Left lobe of liver (tissue), 2 donors: Measurements from ENCODE around the gene CRYAA. TPM values are rescaled to one million over a fixed set of nuclear protein-coding genes. Genes with fewer than 3 reads are reported as not detected.

Experiments used
- ATAC-seq: fragments of 200-7000 bp; cut with Tn5 transposase; one replicate; pipeline ENCODE4 v1.9.1; 2020; ENCODE audit warnings: mild to moderate bottlenecking, moderate library complexity
- DNase-seq: peaks from one replicate; pipeline ENCODE4 v3.0.0-alpha.2; 2020; ENCODE audit warnings: low spot score
- total RNA-seq: library from RNA; stranded (reverse); gene quantifications from one replicate; pipeline ENCODE4 v1.2.1, GENCODE V29; 2021
- donor health status: DM: no; HTN: no; CAD: no; lungs with moderate emphysema.
- donor health status: DM: no; HTN: yes; CAD: no.

The CRYAA gene
- total RNA-seq, 1 donor from 2014 or later, result not detected

DNA sequence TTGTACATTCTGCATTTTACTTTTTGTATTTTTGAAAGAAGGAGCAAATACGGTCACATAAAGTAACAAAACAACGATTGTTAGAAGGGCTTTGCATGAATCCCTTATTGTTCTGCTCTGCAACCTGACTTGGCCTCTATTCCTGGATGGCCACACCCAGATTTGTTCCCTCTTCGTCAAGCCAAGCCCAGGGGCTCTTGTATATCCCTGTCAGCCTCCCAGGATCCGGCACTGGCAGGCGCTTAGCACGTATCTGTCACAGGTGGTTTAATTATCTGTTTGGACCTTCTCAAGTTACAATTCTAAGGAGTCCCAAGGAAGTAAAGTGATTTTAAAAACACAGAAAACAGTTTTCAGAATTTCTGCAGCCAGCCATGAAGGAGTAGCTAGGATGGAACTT lies 28.0 kb downstream of the CRYAA start:
- no peak for ATAC-seq

DNA sequence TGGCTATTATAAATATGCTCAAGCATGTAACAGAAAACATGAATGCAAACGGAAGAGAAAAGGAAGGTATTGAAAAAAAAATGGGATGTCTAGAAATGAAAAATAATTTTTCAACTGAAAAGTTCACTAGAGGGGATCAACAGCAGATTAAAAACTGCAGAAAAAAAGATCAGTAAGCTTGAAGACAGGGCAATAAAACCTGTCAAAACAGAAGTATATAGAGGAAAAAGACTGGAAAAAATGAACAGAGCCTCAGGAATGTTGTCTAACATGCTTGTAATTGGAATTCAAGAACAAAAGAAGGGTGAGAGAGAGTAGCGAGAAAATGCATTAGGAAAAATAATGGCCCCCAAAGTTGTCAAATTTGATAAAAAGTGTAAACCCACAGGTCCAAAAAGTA lies 29.6 kb downstream of the CRYAA start:
- DNase-seq, result no peak
- ATAC-seq, result no peak

More for the DNA sequence above, 28.0 kb downstream of the CRYAA start:
- DNase-seq, result peak; percentile 21

DNA sequence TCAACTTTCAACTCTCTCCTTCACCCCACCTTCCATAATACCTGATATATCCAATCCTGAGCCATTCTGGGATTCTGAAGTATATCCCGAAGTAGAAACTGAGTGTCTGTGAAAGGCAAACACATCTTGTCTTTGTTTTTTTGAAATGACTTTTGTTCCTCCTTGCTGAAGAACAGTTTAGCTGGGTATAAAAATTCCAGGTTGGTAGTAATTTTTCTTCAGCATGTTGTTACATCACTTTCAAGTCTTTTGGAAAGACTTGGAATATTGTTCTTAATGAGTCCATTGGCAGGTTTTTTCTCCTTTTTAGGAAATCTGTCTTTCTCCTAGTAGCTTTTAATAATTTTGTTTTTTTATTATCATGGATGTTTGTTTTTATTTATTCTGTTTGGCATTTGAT lies 32.7 kb downstream of the CRYAA start:
- DNase-seq (no peak), ATAC-seq (no peak)

DNA sequence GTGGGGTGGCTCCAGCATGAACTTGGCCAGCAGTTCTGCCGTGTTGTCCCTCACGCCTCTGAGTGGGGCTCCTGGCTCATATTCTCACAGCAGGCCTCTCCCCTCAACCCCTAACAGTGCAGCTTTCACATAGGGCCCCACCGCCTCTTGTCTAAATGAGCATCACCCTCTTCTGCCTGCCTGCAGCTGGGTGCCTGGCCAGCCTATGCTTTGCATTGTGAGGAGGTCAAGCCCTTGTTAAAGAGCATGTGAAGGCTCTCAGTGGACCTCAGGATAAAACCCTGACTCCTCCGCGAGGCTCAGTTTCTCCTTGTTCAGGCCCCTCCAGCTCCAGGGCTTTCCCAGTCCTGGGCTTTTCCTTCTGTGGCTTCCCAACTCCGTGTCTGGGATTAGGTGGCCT lies 34.8 kb downstream of the CRYAA start:
- ATAC-seq, result no peak
- peak; percentile 14 for DNase-seq

DNA sequence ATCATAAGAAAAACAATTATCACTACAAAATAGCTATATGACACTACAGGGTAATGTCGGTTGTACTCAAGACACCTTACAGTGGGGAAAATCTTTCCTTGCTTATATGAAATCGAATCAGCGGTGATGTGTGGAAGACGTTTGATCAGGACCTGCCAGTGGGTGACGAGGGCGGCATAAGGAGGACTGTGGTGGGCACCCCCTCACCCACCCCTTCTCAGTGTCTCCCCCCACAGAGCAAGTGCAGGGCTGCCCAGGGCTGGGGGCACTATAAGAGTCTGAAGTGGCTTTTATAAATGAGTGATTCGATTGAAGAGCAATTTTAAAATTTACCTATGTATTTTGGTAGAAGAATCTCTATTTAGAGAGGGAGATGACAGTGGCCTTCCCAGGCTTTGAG lies 35.8 kb downstream of the CRYAA start:
- ATAC-seq, result no peak
- peak; percentile 15 for DNase-seq

DNA sequence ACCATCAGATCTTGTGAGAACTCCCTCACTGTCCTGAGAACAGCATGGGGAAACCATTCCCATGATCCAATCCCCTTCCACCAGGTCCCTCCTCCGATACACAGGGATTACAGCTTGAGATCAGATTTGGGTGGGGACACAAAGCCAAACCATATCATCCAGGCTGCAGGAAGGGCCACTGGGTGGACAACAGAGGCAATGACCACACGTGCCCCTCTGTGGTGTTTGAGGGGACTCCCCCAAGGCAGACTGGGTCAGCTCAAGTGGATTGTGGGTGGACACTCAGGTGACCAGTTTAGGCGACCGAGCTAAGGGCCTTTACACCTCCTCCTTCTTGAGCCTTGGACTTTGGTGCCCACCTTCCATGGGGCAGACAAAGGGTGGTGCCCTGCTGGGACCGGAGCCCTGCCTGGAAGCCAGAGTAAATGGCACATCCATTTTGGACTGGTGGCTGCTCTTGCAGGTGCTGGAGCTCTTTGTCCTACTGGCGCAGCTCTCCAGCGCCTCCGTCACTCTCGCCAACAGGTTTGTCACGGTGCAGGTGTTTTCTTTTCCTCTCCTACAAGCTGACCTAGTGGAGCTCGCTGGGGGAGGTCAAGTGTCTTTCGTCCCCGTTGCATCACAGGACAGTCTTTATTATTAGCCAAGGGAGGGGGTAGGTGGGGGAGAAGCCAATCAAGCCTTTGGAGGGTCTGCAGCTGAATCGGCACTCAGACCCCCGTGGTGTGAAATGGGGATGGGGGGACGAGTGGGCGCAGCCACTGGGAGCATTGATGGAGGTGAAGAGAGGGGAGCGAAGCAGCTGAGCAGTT lies 37.6 kb downstream of the CRYAA start:
- no peak for ATAC-seq
- peak; percentile 31 for DNase-seq

DNA sequence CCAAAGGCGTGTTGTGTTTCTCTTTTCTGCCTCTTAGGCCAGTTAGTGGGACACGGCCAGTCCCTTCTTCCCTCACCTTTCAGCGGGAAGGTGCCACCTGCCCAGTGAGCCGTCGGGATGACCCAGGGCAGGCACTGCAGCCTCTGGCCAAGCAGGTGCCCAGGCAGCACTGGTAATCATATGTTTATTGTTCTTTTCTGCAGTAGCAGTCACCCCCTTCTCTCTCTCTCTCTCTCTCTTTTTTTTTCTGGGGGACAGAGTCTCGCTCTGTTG lies 38.2 kb downstream of the CRYAA start:
- peak; percentile 31 for DNase-seq

DNA sequence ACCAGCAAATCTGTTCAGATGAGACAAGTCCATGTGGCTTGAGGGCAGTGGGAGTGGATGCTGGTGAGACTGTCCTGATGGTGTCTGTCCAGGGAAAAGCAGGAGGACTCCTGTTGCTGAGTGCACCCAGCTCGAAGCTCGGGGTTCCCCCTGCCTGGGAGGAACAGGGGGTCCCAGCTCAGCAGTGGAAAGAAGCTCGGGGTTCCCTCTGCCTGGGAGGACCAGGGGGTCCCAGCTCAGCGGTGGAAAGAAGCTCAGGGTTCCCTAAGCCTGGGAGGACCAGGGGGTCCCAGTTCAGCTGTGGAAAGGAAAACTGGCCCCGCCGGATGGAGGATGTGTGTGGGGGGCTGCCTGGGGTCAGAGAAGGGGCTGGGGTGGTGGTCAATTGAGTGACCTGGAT lies 39.1 kb downstream of the CRYAA start:
- DNase-seq (peak; percentile 23), ATAC-seq (no peak)

More for the DNA sequence above, 38.2 kb downstream of the CRYAA start:
- no peak for ATAC-seq

DNA sequence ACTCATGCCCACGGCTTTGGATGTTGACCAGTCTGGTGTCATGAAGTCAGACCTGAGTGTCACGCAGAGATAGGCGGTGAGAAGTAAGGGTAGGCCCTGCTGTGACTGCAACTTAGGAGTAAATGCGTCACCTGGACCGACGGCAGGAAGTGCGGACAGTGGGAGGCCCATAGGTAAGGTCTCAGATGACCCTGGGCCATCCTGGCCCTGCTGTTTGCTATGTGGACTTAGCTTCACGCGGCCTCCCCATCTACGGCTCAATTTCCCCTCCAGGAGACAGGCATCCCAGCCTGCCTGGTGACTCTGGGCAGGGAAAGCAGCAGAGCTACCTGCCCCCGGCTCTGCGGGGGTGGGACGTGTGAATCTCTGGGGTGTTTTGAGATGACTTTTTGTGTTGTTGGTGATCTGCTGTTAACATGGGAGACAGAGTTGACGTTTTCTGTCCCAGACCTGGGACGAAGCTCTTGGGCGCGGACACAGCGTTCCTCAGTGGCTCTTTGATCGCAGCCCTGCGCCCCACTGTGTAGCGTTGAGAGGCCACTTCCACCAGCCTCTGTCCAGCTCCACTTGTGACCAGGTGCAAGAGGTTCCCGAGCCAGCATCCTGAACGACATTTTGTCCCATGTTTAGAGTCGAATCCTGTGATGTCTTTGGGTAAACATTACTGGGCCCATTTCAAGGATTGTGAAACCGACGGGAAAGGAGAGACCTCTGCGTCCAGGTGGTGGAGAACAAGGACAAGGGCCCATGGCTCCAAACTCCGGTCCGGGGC lies 39.9 kb downstream of the CRYAA start:
- ATAC-seq, result no peak
- DNase-seq, result peak; percentile 33

DNA sequence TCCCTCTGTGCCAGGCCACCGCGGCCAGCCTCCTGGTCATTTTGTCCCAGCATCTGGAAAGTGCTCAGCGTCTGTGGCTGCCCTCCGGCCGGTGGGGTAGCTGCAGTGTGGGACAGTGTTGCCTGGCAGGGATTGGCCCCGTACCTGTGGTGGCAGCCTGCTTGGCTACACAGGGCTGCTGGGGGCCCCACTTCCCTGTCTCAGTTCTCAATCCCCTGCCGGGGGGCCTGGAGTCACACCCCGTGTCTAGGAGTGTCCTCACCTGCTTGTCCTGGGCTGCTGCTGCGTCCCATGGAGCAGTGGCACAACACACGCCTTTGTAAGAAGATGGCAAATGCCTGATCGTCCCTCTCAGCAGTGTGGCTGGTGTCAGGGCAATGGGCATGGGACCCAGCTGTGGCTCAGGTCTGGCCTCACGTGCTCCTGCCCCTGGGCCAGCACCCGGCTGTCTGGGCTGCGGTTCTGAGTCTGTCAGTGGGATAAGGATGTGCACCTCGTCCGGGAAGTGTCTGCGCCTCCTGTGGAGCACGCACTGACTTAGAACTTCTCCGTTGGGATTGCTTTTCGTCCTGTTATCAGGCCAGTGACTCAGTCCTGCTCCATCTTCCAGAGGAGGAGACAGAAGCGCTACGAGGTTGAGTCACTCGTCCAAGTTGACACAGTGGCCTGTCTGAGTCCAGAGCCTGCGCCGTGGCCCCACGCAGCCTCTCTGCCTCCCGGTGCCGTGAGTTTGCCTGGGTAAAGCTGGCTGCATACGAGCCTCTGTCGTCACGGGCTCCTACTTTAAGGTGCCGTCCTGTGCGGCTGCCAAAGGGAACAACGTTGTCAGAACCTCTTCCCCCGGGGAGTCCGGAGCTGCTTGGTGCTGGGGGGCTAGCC lies 41.0 kb downstream of the CRYAA start:
- ATAC-seq (no peak), DNase-seq (peak; percentile 43)

DNA sequence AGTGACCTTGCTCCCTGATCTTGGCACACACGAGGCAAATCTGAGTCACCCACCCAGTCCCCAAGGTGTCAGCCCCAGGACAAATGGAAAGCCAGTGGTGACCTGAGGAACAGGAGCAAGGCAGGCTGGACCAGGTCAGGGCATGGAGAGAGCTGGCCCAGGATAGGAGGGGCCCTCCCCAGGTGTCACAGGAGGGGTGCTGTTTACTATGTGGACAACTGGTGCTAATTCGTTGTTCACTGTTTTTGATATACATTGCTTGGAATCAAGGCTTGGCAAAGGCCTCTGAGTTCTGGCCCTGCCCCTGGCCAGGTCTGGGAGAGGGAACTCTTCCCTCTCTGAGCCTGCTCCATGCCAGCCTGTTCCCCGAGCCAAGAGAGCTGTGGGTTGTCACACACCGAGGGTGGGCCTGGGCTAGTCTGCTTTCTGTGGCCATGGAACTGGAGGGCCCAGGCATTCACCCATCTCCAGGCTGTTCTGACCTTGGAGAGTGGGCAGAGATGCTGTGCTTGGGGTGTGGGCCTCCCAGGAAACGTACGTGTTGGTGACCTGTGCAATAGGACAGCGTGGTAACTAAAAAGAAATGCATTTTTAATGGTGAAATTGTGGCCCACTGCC lies 41.8 kb downstream of the CRYAA start:
- peak; percentile 12 for ATAC-seq

DNA sequence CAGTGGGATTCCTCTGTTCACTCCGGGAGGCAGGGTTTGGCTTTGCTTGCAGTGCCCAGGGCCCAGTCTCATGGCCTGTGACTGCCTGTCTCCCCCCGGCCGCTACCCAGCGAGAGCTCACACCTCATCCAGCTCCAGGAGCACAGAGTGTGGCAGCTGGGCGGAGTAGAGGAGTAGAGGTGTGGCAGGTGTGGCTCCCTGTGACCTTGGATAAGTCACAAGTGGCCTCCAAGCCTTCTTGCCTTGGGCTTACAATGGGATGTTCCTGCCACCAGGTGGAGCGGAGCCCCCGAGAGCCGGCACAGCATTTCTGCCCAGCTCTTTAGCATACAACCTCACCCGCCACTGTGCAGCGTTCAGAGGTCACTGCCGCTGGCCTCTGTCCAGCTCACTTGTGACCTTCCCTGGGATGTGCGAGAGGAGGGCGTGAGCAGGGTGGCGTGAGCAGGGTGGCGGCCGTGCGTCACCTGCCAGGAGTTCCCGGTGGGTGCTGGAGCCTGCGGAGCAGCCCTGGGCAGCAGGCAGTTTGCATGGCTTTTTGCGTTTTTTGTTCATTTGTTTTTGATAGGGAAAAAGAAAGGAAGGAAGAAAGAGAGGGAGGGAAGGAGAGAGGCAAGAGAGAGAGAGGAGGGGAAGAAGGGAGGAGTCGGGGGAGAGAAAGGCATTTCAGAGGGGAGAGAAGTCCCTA lies 42.4 kb downstream of the CRYAA start:
- ATAC-seq, result peak; percentile 97
- peak; percentile 90 for DNase-seq

More for the DNA sequence above, 41.8 kb downstream of the CRYAA start:
- DNase-seq, result no peak

DNA sequence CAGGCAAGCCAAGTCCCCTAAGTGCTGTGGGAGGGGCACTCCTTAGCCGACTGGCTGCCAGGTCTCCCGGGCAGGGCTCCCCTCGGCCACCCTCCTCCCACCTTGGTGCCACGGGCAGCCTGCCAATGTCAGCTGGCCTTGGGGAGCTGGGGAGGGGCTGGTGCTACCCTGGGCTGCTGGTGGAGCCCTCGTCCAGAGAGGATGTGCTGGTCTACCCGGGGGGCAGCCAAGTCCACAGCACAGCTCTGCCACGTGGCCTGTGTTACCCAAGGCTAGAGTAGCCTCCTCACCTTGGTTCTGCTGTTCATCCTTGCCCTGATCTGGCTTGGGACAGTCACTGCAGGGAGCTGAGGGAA lies 42.9 kb downstream of the CRYAA start:
- peak; percentile 53 for DNase-seq
- peak; percentile 37 for ATAC-seq

Other genes with a start within 250 kb of the CRYAA start
- gene ERVH48-1, start 243.4 kb upstream of the CRYAA start, total RNA-seq, result not detected
- gene PKNOX1, start 194.4 kb upstream of the CRYAA start, total RNA-seq, result 6.0 TPM
- 427 TPM for gene CBS, start 93.2 kb upstream of the CRYAA start, total RNA-seq
- 11.0 TPM for gene U2AF1, start 61.4 kb upstream of the CRYAA start, total RNA-seq